Activated T-cell treated with anti-CD3 and anti-CD28 coated beads, Interleukin-2, amount 50 U/mL, for 24 hours (primary cell): ENCODE measurements around the gene TSPAN18.
A peak's percentile ranks its signal among the peaks of the same experiment; 100 is the strongest.

Source experiments
- DNase-seq: peaks from one replicate; pipeline ENCODE4 v3.0.0-alpha.2; 2020
- H3K27ac Mint-ChIP-seq: 2 replicates; pipeline ENCODE4 v1.8.0; 2020; ENCODE audit warnings: mild to moderate bottlenecking, mixed read lengths
- H3K27me3 Mint-ChIP-seq: 2 replicates; pipeline ENCODE4 v1.8.0; 2020; ENCODE audit warnings: mixed read lengths
- H3K36me3 Mint-ChIP-seq: 2 replicates; pipeline ENCODE4 v1.8.0; 2020; ENCODE audit warnings: low read depth, mixed read lengths
- H3K4me1 Mint-ChIP-seq: 2 replicates; pipeline ENCODE4 v1.8.0; 2020; ENCODE audit warnings: low read depth, mixed read lengths
- H3K4me3 Mint-ChIP-seq: 2 replicates; pipeline ENCODE4 v1.8.0; 2020; ENCODE audit warnings: mild to moderate bottlenecking, moderate library complexity, mixed read lengths
- H3K9me3 Mint-ChIP-seq: 2 replicates; pipeline ENCODE4 v1.8.0; 2020; ENCODE audit warnings: mixed read lengths

The TSPAN18 gene

GRCh38 chr11:44911029-44911814 is 184.5 kb downstream of the TSPAN18 start:
- Mint-ChIP-seq H3K4me1 (peaks cover 6% of the 10 kb centered on the region), H3K27ac (no peak overlapping the region), H3K4me3 (no peak overlapping the region), H3K36me3 (no peaks in the 10 kb centered on the region), H3K9me3 (no peaks in the 10 kb centered on the region), H3K27me3 (no peaks in the 10 kb centered on the region)
- DNase-seq, result peak; percentile 82

- H3K9me3 Mint-ChIP-seq, result no peaks in the 10 kb centered on the region
- no peaks in the 10 kb centered on the region for H3K27me3 Mint-ChIP-seq
- no peak overlapping the region for H3K27ac Mint-ChIP-seq
- H3K4me3 Mint-ChIP-seq, result no peak overlapping the region
- H3K36me3 Mint-ChIP-seq, result no peaks in the 10 kb centered on the region
- DNase-seq, result no peak
- H3K4me1 Mint-ChIP-seq, result peaks cover 6% of the 10 kb centered on the region
Measured at GRCh38 chr11:44912270-44912987, 185.7 kb downstream of the TSPAN18 start.

- H3K4me1 Mint-ChIP-seq, result peaks cover 6% of the 10 kb centered on the region
- H3K9me3 Mint-ChIP-seq, result no peaks in the 10 kb centered on the region
- no peak overlapping the region for H3K27ac Mint-ChIP-seq
- H3K36me3 Mint-ChIP-seq, result no peaks in the 10 kb centered on the region
- H3K4me3 Mint-ChIP-seq, result no peak overlapping the region
- no peaks in the 10 kb centered on the region for H3K27me3 Mint-ChIP-seq
- no peak for DNase-seq
Measured at GRCh38 chr11:44913502-44913901, 186.7 kb downstream of the TSPAN18 start.

- Mint-ChIP-seq H3K27me3 (no peaks in the 10 kb centered on the region), H3K9me3 (no peaks in the 10 kb centered on the region), H3K36me3 (no peaks in the 10 kb centered on the region), H3K4me3 (no peak overlapping the region), H3K4me1 (peaks cover 6% of the 10 kb centered on the region), H3K27ac (no peak overlapping the region)
- DNase-seq, result no peak
Measured at GRCh38 chr11:44914105-44914504, 187.3 kb downstream of the TSPAN18 start.

GRCh38 chr11:44915004-44915403 is 188.2 kb downstream of the TSPAN18 start:
- H3K9me3 Mint-ChIP-seq, result no peaks in the 10 kb centered on the region
- H3K27ac Mint-ChIP-seq, result no peak overlapping the region
- no peaks in the 10 kb centered on the region for H3K27me3 Mint-ChIP-seq
- no peak overlapping the region for H3K4me3 Mint-ChIP-seq
- peaks cover 1% of the 10 kb centered on the region for H3K36me3 Mint-ChIP-seq
- peaks cover 6% of the 10 kb centered on the region for H3K4me1 Mint-ChIP-seq
- no peak for DNase-seq

- peaks cover 6% of the 10 kb centered on the region for H3K4me1 Mint-ChIP-seq
- no peaks in the 10 kb centered on the region for H3K9me3 Mint-ChIP-seq
- no peak overlapping the region for H3K4me3 Mint-ChIP-seq
- H3K27me3 Mint-ChIP-seq, result no peaks in the 10 kb centered on the region
- no peak for DNase-seq
- H3K36me3 Mint-ChIP-seq, result peaks cover 1% of the 10 kb centered on the region
- no peak overlapping the region for H3K27ac Mint-ChIP-seq
Measured at GRCh38 chr11:44915621-44916020, 188.9 kb downstream of the TSPAN18 start.

GRCh38 chr11:44916331-44916730 is 189.6 kb downstream of the TSPAN18 start:
- H3K4me3 Mint-ChIP-seq, result no peak overlapping the region

GRCh38 chr11:44916801-44917385 is 190.1 kb downstream of the TSPAN18 start:
- H3K4me1 Mint-ChIP-seq, result no peaks in the 10 kb centered on the region
- no peaks in the 10 kb centered on the region for H3K27me3 Mint-ChIP-seq
- peaks cover 1% of the 10 kb centered on the region for H3K36me3 Mint-ChIP-seq
- H3K4me3 Mint-ChIP-seq, result no peak overlapping the region
- no peaks in the 10 kb centered on the region for H3K9me3 Mint-ChIP-seq
- H3K27ac Mint-ChIP-seq, result no peak overlapping the region
- DNase-seq, result no peak

More at GRCh38 chr11:44916331-44916730, 189.6 kb downstream of the TSPAN18 start:
- Mint-ChIP-seq H3K27me3 (no peaks in the 10 kb centered on the region), H3K27ac (no peak overlapping the region), H3K4me1 (no peaks in the 10 kb centered on the region), H3K9me3 (no peaks in the 10 kb centered on the region), H3K36me3 (peaks cover 1% of the 10 kb centered on the region)
- DNase-seq, result no peak

- no peaks in the 10 kb centered on the region for H3K4me1 Mint-ChIP-seq
- DNase-seq, result no peak
- no peaks in the 10 kb centered on the region for H3K27me3 Mint-ChIP-seq
- peaks cover 1% of the 10 kb centered on the region for H3K36me3 Mint-ChIP-seq
- no peak overlapping the region for H3K27ac Mint-ChIP-seq
- H3K4me3 Mint-ChIP-seq, result no peak overlapping the region
- no peaks in the 10 kb centered on the region for H3K9me3 Mint-ChIP-seq
Measured at GRCh38 chr11:44917741-44918140, 191.0 kb downstream of the TSPAN18 start.

GRCh38 chr11:44920451-44920850 is 193.7 kb downstream of the TSPAN18 start:
- no peak for DNase-seq
- Mint-ChIP-seq H3K36me3 (peaks cover 1% of the 10 kb centered on the region), H3K27ac (no peak overlapping the region), H3K9me3 (no peaks in the 10 kb centered on the region), H3K4me1 (no peaks in the 10 kb centered on the region), H3K27me3 (no peaks in the 10 kb centered on the region), H3K4me3 (no peak overlapping the region)

GRCh38 chr11:44923115-44923514 is 196.4 kb downstream of the TSPAN18 start:
- Mint-ChIP-seq H3K4me1 (no peaks in the 10 kb centered on the region), H3K9me3 (no peaks in the 10 kb centered on the region), H3K27me3 (no peaks in the 10 kb centered on the region), H3K27ac (no peak overlapping the region), H3K4me3 (no peak overlapping the region), H3K36me3 (peaks cover 1% of the 10 kb centered on the region)
- no peak for DNase-seq

GRCh38 chr11:44923806-44924205 is 197.0 kb downstream of the TSPAN18 start:
- DNase-seq, result no peak
- Mint-ChIP-seq H3K27ac (no peak overlapping the region), H3K9me3 (no peaks in the 10 kb centered on the region), H3K27me3 (no peaks in the 10 kb centered on the region), H3K36me3 (peaks cover 1% of the 10 kb centered on the region), H3K4me3 (no peak overlapping the region), H3K4me1 (no peaks in the 10 kb centered on the region)

GRCh38 chr11:44926036-44926435 is 199.3 kb downstream of the TSPAN18 start:
- Mint-ChIP-seq H3K36me3 (no peaks in the 10 kb centered on the region), H3K27ac (no peak overlapping the region), H3K4me3 (no peak overlapping the region), H3K4me1 (no peaks in the 10 kb centered on the region), H3K9me3 (no peaks in the 10 kb centered on the region), H3K27me3 (no peaks in the 10 kb centered on the region)
- no peak for DNase-seq

GRCh38 chr11:44927174-44927661 is 200.5 kb downstream of the TSPAN18 start:
- Mint-ChIP-seq H3K4me3 (no peak overlapping the region), H3K36me3 (no peaks in the 10 kb centered on the region)
- peak; percentile 72 for DNase-seq

GRCh38 chr11:44928144-44928543 is 201.4 kb downstream of the TSPAN18 start:
- no peak overlapping the region for H3K27ac Mint-ChIP-seq
- DNase-seq, result no peak
- no peaks in the 10 kb centered on the region for H3K4me1 Mint-ChIP-seq
- H3K4me3 Mint-ChIP-seq, result no peak overlapping the region
- H3K9me3 Mint-ChIP-seq, result no peaks in the 10 kb centered on the region
- H3K36me3 Mint-ChIP-seq, result no peaks in the 10 kb centered on the region
- no peaks in the 10 kb centered on the region for H3K27me3 Mint-ChIP-seq

More at GRCh38 chr11:44927174-44927661, 200.5 kb downstream of the TSPAN18 start:
- Mint-ChIP-seq H3K27me3 (no peaks in the 10 kb centered on the region), H3K27ac (no peak overlapping the region), H3K9me3 (no peaks in the 10 kb centered on the region), H3K4me1 (no peaks in the 10 kb centered on the region)
